Suprapubic skin (tissue), 4 donors: ENCODE measurements around the gene PRR3. TPM values are rescaled to one million over a fixed set of nuclear protein-coding genes. Genes with fewer than 3 reads are reported as not detected.

Source experiments
- DNase-seq, 2 donors: peaks; one replicate each; pipeline ENCODE4 v3.0.0-alpha.2; 2019; ENCODE audit warnings: low spot score in 2 of 2
- H3K27ac ChIP-seq: fragments of 200-600 bp; sonication (generic); one replicate; pipeline ENCODE4 v1.5.1; 2019
- H3K27me3 ChIP-seq: fragments of 200-600 bp; sonication (generic); one replicate; pipeline ENCODE4 v1.5.1; 2019
- H3K36me3 ChIP-seq: fragments of 200-600 bp; sonication (generic); one replicate; pipeline ENCODE4 v1.5.1; 2019
- H3K4me1 ChIP-seq: fragments of 200-600 bp; sonication (generic); one replicate; pipeline ENCODE4 v1.5.1; 2019
- H3K4me3 ChIP-seq: fragments of 200-600 bp; sonication (generic); one replicate; pipeline ENCODE4 v1.5.1; 2019; ENCODE audit warnings: mild to moderate bottlenecking
- H3K9me3 ChIP-seq: fragments of 200-600 bp; sonication (generic); one replicate; pipeline ENCODE4 v1.5.1; 2019
- CTCF ChIP-seq, 2 donors: fragments of 200-600 bp in 1 of 2; fragments of 450-650 bp in 1 of 2; sonication (generic) in 1 of 2; IDR thresholded peaks; one replicate each; pipeline ENCODE4 v1.5.1; 2016 to 2019; ENCODE audit warnings: antibody characterized with exemption in 2 of 2, mild to moderate bottlenecking in 1 of 2, moderate library complexity in 1 of 2
- EP300 ChIP-seq: sonication (generic); formaldehyde crosslinking; IDR thresholded peaks from one replicate; pipeline ENCODE4 v1.6.1; 2017; ENCODE audit warnings: antibody characterized with exemption
- POLR2A ChIP-seq, 2 donors: fragments of 450-650 bp; IDR thresholded peaks; one replicate each; pipeline ENCODE4 v1.6.1; 2017; ENCODE audit warnings: antibody characterized with exemption in 2 of 2, mild to moderate bottlenecking in 2 of 2, moderate library complexity in 2 of 2
- POLR2AphosphoS5 ChIP-seq, 3 donors: sonication (generic); formaldehyde crosslinking; IDR thresholded peaks; one replicate each; pipeline ENCODE4 v1.6.1; 2017; ENCODE audit warnings: antibody characterized with exemption in 3 of 3
- WGBS: methylation state at CpG from one replicate; pipeline ENCODE4 v1.1.5; 2018; 5-methylcytosine and 5-hydroxymethylcytosine counted together
- total RNA-seq, 4 donors: library from RNA; depleted of rRNA; stranded (reverse); fragments of >200 nt; gene quantifications; one replicate each; pipeline ENCODE4 v1.1.0, GENCODE V29; 2016

The PRR3 gene, protein sequence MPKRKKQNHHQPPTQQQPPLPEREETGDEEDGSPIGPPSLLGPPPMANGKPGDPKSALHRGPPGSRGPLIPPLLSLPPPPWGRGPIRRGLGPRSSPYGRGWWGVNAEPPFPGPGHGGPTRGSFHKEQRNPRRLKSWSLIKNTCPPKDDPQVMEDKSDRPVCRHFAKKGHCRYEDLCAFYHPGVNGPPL
- total RNA-seq: 10 to 100 TPM in 1 of 4 donors, 1 to 10 TPM in 3; 5.5 to 10.6 (median 9.0) TPM

- WGBS: 2% methylated on average over 33 of the region's 42 CpGs
- peak within 1 kb of the TSS; percentile 96 for H3K27ac ChIP-seq
- H3K9me3 ChIP-seq: no peaks in the 10 kb centered on the region
- DNase-seq: peak; percentile 94 to 95
- peaks cover 29% of the 10 kb centered on the region for H3K4me1 ChIP-seq
- H3K4me3 ChIP-seq: peak within 1 kb of the TSS; percentile 85
- peaks cover 26% of the 10 kb centered on the region for H3K36me3 ChIP-seq
- H3K27me3 ChIP-seq: no peaks in the 10 kb centered on the region
- TF ChIP-seq POLR2AphosphoS5 (IDR thresholded peaks at IDR 0.05) (peak in 1 of 3 donors; percentile 67), CTCF (IDR thresholded peaks at IDR 0.05) (no peak), EP300 (no peak), POLR2A (IDR thresholded peaks at IDR 0.05) (peak in 1 of 2 donors; percentile 42)
These were observed at the start of gene PRR3 for GRCh38 chr6:30556906-30557682. Gene PRR3 (plus strand): TSS chr6:30557295. CDS start chr6:30557345, 50 bp downstream.

- 87% methylated on average over 5 of the region's 5 CpGs for WGBS
These were observed 49.0 kb upstream of the PRR3 start for GRCh38 chr6:30507849-30508827.

GRCh38 chr6:30508890-30509736 lies 48.0 kb upstream of the PRR3 start:
- WGBS: 37% methylated on average over 5 of the region's 5 CpGs
- Histone ChIP-seq H3K36me3 (no peaks in the 10 kb centered on the region), H3K4me1 (no peaks in the 10 kb centered on the region), H3K27ac (no peak overlapping the region), H3K9me3 (no peaks in the 10 kb centered on the region), H3K4me3 (no peak overlapping the region), H3K27me3 (no peaks in the 10 kb centered on the region)
- no peak for TF ChIP-seq POLR2A (IDR thresholded peaks at IDR 0.05)
- TF ChIP-seq POLR2AphosphoS5 (IDR thresholded peaks at IDR 0.05): no peak
- no peak for TF ChIP-seq EP300
- TF ChIP-seq CTCF (IDR thresholded peaks at IDR 0.05): no peak
- no peak for DNase-seq

More at GRCh38 chr6:30507849-30508827, 49.0 kb upstream of the PRR3 start:
- no peak overlapping the region for H3K27ac ChIP-seq
- no peaks in the 10 kb centered on the region for H3K27me3 ChIP-seq
- H3K4me1 ChIP-seq: no peaks in the 10 kb centered on the region
- TF ChIP-seq POLR2AphosphoS5 (IDR thresholded peaks at IDR 0.05) (no peak), EP300 (no peak), POLR2A (IDR thresholded peaks at IDR 0.05) (no peak), CTCF (IDR thresholded peaks at IDR 0.05) (no peak)
- no peak for DNase-seq
- no peaks in the 10 kb centered on the region for H3K36me3 ChIP-seq
- H3K9me3 ChIP-seq: no peaks in the 10 kb centered on the region
- no peak overlapping the region for H3K4me3 ChIP-seq

GRCh38 chr6:30510419-30511168 lies 46.5 kb upstream of the PRR3 start:
- no peaks in the 10 kb centered on the region for H3K9me3 ChIP-seq
- DNase-seq: no peak

More at GRCh38 chr6:30510419-30511168, 46.5 kb upstream of the PRR3 start:
- 83% methylated on average over 10 of the region's 10 CpGs for WGBS
- H3K27ac ChIP-seq: no peak overlapping the region
- no peak for TF ChIP-seq POLR2A (IDR thresholded peaks at IDR 0.05)
- no peak for TF ChIP-seq POLR2AphosphoS5 (IDR thresholded peaks at IDR 0.05)
- TF ChIP-seq CTCF (IDR thresholded peaks at IDR 0.05): no peak
- TF ChIP-seq EP300: no peak
- no peaks in the 10 kb centered on the region for H3K4me1 ChIP-seq
- H3K27me3 ChIP-seq: no peaks in the 10 kb centered on the region
- H3K36me3 ChIP-seq: no peaks in the 10 kb centered on the region
- H3K4me3 ChIP-seq: no peak overlapping the region
